Cerebellar cortex (tissue), 1 donor: ENCODE results near the gene OR2S2.
A peak's percentile ranks its signal among the peaks of the same experiment; 100 is the strongest.

ENCODE experiments used
- DNase-seq: peaks from one replicate; pipeline ENCODE4 v3.0.0-alpha.2; 2015; ENCODE audit warnings: low spot score

OR2S2 gene

DNA sequence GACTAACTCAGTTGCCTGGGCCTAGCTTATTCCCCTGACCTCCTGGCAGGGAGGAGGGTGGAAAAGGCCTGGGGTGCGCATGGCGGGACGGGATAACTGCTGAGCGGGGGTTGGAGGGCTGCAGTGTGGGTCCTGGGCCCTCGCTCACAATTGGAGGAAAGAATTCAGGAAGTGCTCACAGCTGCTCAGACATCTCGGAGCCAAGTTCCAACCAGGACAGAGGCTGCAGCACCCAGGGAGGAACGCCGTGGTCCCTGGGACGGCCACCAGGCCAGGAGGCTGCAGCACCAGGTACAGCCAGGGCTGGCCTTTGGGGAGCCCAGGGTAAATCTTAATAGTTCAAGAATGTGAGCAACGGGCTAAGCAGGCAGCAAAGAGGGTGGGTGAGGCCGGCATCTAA is 48.7 kb downstream of the OR2S2 start, which contains the start of gene SPAAR:
Gene SPAAR (plus strand): TSS at position 217 of the 400 bp plus-strand sequence. CDS start 974 bp downstream, outside the sequence.
- no peak for DNase-seq

DNA sequence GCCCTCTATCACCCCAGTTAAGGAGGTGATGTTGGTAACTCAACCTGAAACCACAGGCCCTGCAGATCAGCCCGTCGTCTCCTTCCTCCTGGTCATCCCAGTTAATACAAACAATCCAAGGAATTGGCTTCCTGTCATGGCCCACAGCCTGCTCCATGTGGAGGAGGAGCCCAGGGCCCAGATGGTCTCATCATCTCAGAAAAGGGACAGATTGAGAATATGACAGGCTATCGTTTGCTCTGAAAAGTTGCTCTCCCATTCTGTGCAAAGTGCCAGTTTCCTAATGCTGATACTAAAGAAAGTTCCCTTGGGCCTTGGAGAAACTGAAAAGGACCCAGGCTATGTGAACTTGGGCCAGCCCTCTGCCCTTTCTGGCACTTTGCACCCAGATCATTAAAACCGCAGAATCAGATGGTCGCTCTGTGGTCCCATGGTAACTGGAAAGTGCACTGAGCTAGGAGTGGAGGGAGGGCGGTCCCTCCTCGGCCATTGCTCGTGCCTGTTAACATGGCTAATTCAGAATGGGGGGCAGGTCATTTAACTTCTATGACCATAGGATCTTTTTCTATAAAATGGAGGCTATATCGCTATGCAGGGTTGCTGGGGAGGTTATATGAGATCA is 49.3 kb downstream of the OR2S2 start:
- peak; percentile 94 for DNase-seq

DNA sequence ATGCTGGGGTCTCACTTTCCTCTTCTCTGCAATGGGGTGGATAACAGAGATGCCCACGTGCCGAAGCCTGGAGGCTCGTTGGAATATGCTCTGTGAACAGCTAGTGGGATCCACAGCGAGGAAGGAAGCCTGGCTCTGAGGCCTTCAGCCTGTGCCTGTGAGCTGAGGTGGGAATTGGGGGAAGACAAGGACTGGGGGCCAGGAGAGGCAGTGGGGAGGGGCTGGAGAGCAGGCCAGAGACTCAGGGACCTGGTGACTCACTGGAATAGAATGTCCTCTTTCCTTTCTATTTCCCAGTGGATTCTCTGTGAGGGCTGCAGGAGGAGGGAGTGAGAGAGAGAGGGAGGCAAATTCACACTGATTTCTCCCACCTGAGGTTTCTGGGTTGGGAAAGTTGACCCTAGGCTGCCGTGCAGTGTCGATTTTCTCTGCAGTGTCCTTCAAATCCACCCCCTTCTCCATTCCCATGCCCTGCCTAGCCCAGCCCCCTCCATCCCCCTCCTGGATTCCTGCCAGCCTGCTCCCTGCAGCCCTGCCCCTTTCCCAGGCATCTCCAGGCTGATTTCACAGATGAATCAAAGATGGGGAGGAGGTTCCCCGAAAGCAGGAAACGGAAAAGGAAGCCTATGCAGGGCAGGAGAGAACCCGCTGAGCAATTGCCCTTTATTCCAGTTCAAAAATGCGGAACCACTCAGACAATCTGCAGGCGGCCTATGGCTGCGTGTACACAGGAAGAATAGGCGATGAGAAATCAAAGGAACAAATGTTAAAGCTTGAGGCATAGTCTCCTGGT is 50.0 kb downstream of the OR2S2 start:
- DNase-seq: peak; percentile 74
